Uterus (tissue), 2 donors: ENCODE measurements around the gene PRPH2.

Source experiments
- POLR2A ChIP-seq, 2 donors: fragments of 450-650 bp; IDR thresholded peaks; one replicate each; pipeline ENCODE4 v1.6.1; 2016; ENCODE audit warnings: antibody characterized with exemption in 2 of 2, mild to moderate bottlenecking in 1 of 2, moderate library complexity in 1 of 2
- TF ChIP-seq, protein P1 (sequence below), 4 experiments: fragments of 200-600 bp in 2 of 4; fragments of 450-650 bp in 2 of 4; sonication (generic) in 2 of 4; IDR thresholded peaks; one replicate each; pipeline ENCODE4 v1.5.1; 2016 to 2019; ENCODE audit warnings: antibody characterized with exemption in 4 of 4, mild to moderate bottlenecking in 2 of 4, moderate library complexity in 1 of 4

GRCh38 chr6:42769836-42770235 is 47.4 kb upstream of the PRPH2 start:
- TF ChIP-seq, protein P1, sequence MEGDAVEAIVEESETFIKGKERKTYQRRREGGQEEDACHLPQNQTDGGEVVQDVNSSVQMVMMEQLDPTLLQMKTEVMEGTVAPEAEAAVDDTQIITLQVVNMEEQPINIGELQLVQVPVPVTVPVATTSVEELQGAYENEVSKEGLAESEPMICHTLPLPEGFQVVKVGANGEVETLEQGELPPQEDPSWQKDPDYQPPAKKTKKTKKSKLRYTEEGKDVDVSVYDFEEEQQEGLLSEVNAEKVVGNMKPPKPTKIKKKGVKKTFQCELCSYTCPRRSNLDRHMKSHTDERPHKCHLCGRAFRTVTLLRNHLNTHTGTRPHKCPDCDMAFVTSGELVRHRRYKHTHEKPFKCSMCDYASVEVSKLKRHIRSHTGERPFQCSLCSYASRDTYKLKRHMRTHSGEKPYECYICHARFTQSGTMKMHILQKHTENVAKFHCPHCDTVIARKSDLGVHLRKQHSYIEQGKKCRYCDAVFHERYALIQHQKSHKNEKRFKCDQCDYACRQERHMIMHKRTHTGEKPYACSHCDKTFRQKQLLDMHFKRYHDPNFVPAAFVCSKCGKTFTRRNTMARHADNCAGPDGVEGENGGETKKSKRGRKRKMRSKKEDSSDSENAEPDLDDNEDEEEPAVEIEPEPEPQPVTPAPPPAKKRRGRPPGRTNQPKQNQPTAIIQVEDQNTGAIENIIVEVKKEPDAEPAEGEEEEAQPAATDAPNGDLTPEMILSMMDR (IDR thresholded peaks at IDR 0.05) = no peak
- no peak for TF ChIP-seq POLR2A (IDR thresholded peaks at IDR 0.05)
